Measurements from ENCODE around the gene DDX59.
A peak's percentile ranks its signal among the peaks of the same experiment; 100 is the strongest.
"Not testable (repeated sequence)": the region's sequence is repeated elsewhere in the genome, so short reads cannot be mapped to it uniquely, and the experiment has no call there.

DDX59 gene

DNA sequence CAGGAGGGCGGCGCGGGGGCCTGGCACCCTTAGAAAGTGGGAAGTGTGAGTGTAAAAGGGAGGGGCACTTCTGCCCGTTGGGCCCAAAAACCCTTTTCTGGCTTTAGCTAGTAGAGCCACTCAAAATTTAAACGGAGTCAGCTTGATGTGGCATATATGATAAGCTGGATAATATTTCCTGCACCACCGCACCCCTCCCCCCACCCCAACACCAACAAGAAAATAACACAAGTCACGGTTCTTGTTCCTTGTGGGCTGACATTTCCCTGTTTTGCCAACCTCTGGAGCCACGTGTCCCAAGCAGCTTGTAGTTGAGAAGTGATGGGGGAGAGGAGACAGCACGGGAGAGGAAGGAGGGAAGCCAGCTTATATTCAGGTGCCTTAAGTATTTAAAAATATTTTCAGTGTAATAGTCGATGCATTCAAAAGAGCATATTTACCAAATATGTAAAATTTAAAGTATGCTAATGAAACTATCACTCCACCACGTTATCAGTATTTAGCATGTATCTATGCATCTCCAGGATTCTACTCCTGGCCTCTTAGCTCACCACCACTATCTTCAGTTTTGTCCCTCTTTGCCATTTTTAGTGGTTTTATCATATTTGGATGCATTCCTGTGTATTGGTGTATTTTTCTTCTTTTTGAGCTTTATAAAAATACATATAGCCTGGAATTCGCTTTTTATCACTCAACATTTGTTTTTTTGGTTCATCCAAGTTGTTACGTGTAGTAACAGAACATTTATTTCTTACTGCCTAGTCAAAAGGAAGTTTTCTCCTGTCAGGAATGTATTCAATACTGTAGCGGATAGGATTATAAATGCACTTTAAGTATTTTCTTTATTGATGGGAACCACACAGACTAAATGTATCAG, 773 bp upstream of the DDX59 start:
- peak; percentile 42 for DNase-seq

DNA sequence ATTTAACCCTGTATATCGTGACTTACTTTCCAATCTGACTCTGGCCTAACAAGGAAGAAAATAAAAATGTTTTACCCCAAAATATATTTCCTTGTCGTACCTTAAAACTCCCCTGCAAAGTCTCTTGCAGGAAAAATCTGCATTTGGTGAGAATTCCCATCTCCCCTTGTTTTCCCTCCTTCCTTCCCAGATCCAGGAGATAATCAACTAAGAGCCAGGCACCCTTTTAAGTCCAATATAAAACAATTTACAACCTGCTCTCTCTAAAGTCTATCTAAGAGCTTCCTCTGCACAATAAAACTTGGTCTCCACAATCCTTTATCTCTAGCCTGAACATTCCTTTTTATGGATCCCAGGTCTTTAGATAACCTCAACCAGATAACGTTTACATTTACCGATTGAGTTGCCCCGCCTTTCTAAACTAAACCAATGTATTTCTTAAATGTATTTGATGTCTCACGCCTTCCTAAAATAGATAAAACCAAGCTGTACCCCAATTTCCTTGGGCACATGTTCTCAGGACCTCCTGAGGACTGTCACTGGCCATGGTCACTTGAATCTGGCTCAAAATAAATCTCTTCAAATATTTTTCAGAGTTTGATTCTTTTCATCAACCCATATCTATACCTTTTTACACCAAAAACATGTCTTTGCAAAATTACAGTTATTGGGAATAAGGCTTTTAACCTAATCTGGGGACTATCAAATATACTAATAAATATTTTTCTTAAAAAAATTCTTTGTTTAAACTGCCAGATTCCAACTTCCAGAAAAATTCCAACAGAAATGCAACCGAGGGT, 993 bp downstream of the DDX59 start:
- DNase-seq: no peak

DNA sequence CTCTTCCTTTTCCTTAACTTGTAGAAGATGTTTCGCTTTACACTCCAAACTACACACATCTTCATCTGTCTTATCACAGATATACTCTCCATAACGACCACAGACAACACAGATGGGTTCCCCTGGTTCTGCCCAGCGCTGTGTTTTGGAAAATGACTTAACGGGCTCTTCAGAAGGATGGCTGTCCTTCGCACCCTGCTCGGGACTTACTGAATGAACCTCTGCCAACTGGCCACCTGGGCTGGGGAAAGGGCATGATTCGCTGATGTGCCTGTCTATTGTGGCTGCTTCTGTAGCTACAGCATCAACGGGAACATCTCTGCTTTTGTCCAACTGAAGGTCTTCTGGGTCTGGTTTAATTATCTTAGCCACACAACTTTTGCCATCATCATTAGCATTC, 3.4 kb downstream of the DDX59 start:
- DNase-seq: no peak

DNA sequence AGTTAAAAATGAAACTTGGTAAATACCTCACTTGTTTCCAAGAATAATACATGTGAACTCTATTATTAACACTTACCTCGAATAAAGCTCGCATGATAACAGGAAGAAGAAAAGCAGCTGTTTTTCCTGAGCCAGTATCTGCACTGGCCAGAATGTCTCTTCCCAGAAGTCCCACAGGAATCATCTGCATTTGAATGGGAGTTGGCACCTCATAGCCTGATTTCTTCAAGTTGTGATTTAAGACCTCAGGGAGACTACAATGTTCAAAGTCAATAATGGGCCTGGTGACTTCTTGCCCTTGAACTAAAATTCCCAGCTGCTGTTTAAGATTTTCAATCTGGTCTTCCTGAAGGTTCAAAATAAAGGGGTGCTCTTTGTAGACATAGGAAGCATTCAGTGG, 3.8 kb downstream of the DDX59 start:
- no peak for DNase-seq

DNA sequence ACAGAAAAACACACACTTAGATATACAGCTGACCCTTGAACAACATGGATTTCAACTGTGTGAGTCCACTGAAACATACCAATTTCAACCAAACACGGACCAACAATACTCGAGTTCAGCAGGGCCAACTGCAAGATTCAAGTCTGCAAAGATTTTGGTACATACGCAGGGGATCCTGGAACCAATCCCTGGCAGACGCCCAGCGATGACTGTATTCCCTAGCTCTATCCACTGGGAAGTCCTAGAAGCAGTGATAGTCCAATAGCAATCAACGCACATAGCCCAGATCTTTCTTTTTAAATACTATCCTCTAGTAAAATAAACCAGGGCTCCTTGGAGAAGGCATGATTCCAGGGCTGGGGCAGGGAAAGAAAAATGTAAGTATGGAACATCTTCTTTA, 9.0 kb downstream of the DDX59 start:
- DNase-seq: no peak

DNA sequence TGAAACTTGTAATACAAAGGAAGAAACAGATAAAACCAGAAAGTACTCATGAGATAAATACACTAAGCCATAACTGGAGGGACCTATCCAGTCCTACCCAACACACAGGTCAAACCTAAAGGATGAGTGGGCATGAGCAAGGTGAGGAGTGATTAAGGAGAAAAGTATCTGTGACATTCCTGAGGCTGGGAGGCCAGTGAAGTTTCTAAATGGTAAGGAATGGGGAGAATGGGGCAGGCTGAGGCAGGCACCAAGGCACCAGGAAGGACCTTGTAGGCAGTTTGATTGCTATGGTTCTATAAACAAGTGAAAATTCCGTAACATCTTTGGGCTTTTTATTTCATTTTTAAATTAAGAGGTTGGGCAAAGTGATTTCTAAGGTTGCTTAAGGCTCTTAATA, 10.4 kb downstream of the DDX59 start:
- DNase-seq: no peak

DNA sequence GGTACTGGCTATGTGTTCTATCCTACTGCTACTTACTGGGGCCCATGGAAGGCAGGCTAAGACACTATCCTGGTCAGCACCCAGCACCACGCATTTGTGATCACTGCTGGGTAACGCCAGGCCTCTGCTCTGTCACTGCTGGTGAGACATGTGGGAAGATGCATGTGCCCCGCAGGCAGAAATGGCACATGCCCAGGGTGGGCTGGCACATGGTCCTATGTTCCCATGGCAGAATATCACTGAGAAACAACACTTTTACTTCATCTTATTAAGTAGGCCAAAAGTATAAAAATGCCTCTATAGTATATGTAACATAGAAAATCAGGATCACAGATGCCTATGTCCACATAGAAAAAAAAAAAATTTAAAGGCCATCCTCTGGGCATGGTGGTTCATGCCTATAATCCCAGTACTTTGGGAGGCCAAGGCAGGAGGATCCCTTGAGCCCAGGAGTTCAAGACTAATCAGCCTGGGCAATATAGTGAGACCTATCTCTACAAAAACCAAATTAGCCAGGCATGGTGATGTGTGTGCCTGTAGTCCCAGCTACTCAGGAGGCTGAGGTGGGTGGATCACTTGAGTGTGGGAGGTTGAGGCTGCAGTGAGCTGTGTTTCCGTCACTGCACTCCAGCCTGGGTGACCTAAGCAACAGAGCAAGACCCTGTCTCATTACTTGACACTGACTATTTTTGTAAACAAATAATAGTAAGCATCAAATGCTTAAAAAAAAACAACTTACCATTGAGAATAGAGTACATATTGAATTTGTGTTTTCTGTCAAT, 11.5 kb downstream of the DDX59 start:
- DNase-seq: no peak

DNA sequence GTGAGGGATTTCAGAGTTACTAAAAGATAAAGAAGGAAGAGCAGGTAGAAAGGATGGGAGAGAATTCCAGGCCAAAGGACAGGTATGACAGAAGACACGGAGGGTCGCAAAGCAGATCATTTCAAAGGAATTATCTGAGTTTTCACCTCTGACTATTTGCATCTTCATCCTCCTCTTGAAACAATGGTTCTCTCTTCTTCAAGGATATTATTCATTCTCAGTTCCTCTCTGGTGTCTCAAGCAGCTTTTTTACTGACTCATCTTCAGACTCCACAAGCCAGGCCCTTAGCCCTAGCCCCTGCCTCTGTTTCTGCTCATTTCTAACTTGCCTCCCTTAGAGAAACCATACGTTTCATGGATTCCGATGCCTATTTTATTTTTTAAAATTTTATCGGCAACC, 15.0 kb downstream of the DDX59 start:
- no peak for DNase-seq

DNA sequence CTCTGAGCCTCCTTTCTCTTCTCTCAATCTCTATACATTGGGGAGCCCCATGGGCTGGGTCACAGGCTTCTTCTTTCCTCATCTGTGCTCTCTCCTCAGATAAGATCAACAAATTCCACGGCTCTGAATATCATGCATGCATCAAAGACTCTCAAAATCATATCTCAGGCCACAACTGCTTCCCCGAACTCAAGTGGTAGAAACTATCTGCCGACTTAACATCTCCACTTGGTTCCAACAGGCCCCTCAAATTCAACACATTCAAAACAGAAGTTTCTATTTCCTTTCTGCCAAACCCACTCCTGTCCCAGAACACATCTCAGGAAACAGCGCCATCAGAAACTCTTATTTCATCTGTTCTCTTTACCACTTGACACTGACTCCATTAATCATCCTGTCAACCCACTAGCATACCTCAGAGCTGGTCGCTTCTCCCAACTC, 16.7 kb downstream of the DDX59 start:
- no peak for DNase-seq

DNA sequence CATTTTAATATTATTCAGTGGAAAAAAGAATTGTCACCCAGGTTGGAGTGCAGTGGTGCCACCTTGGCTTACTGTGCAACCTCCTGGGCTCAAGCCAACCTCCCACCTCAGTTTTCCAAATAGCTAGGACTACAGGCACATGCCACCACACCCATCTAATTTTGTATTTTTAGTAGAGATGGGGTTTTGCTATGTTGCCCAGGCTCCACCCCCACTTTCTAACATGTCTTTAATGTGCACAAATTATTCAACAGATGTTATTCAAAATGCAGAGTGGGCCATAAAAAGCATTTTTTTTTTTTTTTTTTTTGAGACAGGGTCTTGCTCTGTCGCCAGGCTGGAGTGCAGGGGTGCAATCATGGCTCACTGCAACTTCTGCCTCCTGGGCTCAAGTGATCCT, 17.3 kb downstream of the DDX59 start:
- DNase-seq: no peak

DNA sequence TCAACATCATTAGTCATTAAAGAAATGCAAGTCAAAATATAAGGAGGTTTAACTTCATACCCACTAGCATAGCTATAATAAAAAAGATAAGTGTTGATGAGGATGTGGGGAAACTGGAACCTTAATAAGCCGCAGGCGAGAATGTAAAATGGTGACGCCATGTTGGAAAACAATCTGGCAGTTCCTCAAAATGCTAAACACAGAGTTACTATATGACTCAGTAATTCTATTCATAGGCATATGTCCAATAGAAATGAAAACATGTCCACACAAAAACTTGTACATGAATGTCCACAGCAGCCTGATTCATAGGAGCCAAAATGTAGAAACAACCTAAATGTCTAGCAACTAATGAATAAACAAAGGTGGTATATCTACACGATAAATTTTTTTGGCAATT, 23.2 kb downstream of the DDX59 start:
- DNase-seq: no peak

DNA sequence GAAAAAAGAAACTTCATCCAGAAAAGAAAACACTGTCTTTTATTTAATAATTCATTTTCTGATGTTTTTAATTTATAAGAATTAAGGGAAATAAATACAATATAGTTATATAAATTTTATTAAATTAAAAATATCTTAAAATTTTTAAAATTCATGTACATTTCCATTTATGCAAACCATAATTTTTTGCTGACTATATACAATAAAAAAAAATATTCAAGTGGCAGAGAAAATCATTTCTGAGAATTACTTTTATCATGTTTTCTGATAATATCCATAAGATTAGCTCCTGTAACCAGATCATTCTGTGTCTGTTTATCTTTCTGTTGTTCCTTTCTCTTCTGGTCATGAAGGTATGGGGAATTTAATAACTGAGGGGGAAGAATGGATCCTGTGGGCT, 25.7 kb downstream of the DDX59 start:
- DNase-seq: no peak

DNA sequence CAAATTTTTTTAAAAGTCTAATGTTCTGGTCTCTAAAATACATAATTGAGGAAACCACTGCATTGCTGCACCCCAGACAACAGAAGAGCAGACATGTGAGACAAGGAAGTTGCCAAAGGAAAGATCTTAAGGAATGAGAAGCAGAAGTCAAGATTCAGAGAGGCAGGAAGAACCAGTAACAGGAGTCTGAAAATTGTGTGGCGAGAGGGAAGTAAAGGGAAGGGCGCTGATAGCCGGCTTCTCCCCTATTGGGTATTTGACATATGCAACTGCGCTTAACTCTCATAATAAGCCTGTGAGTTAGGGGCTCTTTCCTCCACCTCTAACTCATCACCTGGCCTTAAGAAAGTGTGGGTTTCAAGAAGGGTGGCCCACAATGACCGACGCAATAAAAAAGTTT, 27.2 kb downstream of the DDX59 start:
- DNase-seq: no peak

DNA sequence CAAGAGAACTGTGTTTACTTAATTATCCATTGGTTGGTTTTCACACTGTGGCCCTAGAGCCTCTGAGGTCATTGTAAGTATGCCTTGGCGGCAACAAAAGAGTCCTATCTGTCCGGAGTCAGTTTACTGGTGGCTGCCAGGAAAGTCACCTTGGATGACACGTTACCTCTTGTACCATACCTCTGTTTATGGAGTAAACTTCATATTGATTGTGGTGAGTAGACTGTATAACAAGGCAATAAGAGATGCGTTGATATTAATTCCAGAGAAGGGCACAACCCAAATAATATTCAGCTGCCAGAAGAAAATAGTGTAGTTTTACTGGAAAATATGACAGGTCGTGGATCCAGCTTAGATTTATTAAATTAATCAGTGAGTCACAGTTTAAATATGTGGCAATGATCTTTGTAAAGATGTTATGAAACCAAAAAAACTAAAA, 28.7 kb downstream of the DDX59 start:
- no peak for DNase-seq

DNA sequence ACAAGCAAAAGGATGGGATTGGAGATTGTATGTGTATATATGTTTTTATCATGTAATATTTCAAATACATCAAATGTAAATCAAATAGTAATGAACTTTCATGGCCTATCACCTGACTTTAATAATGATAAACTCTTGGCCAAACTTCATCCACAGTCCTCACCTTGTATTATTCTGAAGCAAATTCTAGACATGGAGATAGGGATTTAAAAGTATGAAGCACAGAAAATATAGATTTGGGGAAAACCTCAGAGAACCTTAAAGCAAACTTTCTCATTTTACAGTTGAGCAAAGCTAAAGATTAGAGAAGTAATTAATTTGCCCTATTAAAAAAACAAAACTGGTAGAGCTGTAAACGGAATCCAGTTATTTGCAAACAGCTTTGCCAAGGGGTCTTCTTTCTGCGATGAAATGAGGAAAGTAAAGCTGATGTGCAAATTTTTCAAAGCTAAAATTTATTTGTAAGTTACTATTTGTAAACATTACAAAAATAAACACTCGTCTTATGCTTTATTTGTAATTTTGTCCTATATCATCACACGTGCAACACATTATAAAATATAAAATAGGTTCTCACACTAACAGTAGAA, 29.2 kb downstream of the DDX59 start:
- DNase-seq: no peak

DNA sequence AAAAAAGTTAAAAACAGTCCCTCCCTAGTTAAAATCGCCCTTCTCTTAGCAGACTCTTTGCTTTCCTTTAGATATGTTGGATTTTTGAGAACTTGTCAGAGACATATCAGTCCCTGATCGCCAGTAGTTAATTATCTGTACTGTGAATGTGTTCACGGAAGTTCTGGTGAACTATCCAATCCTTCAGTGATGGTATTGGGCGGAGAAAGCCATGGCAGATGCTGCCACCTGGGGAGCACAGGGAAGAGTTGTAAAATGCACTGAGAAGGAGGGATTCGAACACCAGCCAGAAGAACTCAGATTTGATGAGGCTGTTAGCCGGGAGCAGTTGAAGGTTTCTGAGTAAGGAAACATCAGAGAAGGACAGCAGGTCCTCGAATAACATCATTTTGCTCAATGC, 31.6 kb downstream of the DDX59 start:
- no peak for DNase-seq

DNA sequence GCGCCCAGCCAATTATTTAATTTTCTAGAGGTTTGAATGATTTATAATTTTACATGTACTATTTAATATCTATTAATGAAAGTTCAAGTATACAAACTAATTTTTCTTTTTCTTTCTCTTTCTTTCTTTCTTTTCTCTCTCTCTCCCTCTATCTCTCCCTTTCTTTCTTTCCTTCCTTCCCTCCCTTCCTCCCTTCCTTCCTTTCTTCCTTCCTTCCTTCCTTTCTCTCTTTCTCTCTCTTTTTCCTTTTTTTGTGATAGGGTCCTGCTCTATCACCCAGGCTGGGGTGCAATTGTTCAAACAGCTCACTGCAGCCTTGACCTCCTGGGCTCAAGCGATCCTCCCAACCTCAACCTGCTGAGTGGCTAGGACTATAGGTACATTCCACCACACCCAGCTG, 33.0 kb downstream of the DDX59 start:
- no peak for DNase-seq

DNA sequence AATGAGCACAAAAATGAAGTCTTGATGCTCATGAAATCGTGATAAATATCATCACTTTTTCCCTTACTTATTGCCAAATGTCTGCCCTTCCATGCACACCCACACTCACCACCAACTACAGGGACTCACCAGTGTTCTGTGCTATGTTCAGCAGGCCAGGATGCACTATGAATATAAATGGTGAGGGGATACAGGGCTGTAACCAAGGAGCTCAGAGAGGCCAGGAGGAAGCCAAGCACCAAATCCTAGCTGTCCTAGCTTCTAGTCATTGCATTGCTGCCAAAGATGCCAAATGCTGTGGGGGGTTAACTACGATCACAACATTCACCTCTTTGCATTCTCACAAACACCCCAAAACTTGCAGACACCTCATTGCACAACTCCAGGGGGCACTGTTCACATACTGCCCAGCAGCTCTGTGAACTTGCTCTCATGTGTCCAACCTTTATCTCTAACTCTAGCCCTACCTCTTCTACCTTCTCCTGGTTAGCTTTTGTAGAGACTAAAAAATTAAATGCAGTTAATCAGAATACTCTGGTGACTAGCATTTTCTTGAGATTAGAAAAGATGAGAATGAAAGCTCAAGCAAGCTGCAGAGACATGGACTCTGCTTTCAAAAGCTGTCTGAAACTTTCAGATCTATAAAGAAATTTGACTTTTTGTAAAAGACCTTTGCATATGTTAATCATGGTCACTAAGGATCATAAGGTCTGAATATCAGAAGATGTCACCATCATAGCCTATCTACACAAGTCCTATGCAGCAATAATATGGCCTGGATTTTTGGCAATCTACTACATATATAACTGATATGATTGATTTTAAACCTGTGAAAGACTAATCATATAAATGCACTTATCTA, 35.2 kb downstream of the DDX59 start:
- no peak for DNase-seq

DNA sequence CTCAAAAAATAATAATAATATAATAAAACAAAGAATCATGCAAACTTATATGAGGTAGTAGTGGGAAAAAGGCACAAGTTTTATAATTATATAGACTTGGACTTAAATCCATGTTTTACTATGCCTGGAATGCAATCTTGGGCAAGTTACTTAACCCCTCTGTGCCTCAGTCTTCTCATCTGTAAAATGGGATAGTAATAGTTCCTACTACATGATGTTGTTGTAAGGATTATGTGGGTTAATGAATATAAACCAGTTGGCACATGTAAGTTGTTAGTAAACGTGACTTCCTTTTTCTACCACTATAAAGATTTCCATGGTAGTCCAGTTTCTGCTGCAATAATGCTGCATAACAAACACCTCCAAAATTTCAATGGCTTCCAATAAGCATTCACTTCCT, 38.3 kb downstream of the DDX59 start:
- no peak for DNase-seq

DNA sequence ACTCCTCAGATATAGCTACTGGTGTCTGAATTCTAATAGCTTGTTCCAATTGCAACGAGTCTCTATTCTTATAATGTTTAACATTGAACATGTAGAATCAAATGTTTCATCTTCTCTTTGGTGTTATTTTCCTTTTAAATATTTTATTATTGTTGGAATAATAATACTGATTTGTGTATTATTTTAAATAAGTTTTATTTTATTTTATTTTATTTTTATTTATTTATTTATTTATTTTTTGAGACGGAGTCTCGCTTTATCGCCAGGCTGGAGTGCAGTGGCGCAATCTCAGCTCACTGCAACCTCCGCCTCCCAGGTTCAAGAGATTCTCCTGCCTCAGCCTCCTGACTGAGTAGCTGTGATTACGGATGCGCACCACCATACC, 39.2 kb downstream of the DDX59 start:
- not testable (repeated sequence) for DNase-seq

DNA sequence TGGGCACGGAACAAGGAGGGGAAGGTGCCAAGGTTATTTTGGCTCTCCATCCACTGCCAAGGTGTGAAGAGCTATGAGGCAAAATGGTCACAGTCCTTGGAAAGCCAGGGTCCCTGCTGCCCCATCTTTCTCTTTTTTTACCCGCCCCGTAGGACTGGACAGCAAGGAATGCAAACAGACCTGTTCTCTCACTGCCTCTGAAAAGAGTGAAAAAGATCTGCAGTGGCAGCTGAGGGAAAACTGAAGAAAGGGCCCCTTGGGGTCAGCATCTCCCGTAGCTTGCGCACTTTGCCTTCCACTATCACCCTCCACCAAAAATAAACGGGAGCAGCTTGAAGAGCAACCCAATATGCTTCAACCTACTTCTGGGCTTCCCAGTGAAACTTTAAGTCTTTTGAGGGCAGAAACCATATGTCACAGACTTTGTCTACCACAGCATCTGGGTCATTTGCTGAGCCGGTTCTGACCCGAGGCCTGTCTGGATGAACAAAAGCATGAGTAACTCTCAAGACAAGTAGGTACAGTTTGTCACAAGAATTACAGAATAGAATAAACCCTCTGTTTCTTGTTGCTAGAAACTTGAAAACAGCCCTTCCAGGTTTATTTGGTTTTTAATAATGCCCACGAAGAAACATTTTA, 39.7 kb downstream of the DDX59 start:
- DNase-seq: no peak

Measured in NCI-H2171 (cell line).